Smooth muscle cell (in vitro differentiated cells): ENCODE data around the gene ZFP1. TPM values are rescaled to one million over a fixed set of nuclear protein-coding genes. Genes with fewer than 3 reads are reported as not detected.

ENCODE experiments used
- DNase-seq: peaks from one replicate; lab custom pipeline; 2025; ENCODE audit not compliant: unreplicated experiment; lab: John Stamatoyannopoulos, UW
- H2AFZ ChIP-seq: fragments of 200-600 bp; sonication (generic); 2 replicates; pipeline ENCODE4 v1.6.0; 2016; ENCODE audit warnings: antibody characterized with exemption, low read depth, mild to moderate bottlenecking
- H3F3A ChIP-seq: fragments of 200-600 bp; sonication (generic); 2 replicates; pipeline ENCODE4 v1.6.0; 2017; ENCODE audit warnings: antibody characterized with exemption, low read depth
- H3K27ac ChIP-seq: fragments of 200-600 bp; sonication (generic); 2 replicates; pipeline ENCODE4 v1.5.1; 2016; ENCODE audit warnings: low read depth, mild to moderate bottlenecking
- H3K27me3 ChIP-seq: fragments of 200-600 bp; sonication (generic); 2 replicates; pipeline ENCODE4 v1.6.1; 2016; ENCODE audit warnings: low read depth, mild to moderate bottlenecking
- H3K36me3 ChIP-seq: fragments of 200-600 bp; sonication (generic); 2 replicates; pipeline ENCODE4 v1.5.1; 2016; ENCODE audit warnings: low read depth
- H3K4me1 ChIP-seq: fragments of 200-600 bp; sonication (generic); 2 replicates; pipeline ENCODE4 v1.5.1; 2016; ENCODE audit warnings: low read depth
- H3K4me2 ChIP-seq: fragments of 200-600 bp; sonication (generic); 2 replicates; pipeline ENCODE4 v1.6.0; 2016; ENCODE audit warnings: mild to moderate bottlenecking
- H3K4me3 ChIP-seq: fragments of 200-600 bp; sonication (generic); 2 replicates; pipeline ENCODE4 v1.5.1; 2016; ENCODE audit warnings: mild to moderate bottlenecking
- H3K79me2 ChIP-seq: fragments of 200-600 bp; sonication (generic); 2 replicates; pipeline ENCODE4 v1.6.0; 2016; ENCODE audit warnings: low read depth, mild to moderate bottlenecking
- H3K9ac ChIP-seq: fragments of 200-600 bp; sonication (generic); 2 replicates; pipeline ENCODE4 v1.6.0; 2016; ENCODE audit warnings: low read depth
- H3K9me3 ChIP-seq: fragments of 200-600 bp; sonication (generic); replicated peaks from 2 replicates; pipeline ENCODE4 v1.5.1; 2016; ENCODE audit warnings: low read depth
- H4K20me1 ChIP-seq: fragments of 200-600 bp; sonication (generic); 2 replicates; pipeline ENCODE4 v1.6.0; 2016; ENCODE audit warnings: low read depth
- WGBS: methylation state at CpG from one replicate; pipeline ENCODE4 v1.1.7; 2016; ENCODE audit warnings: low lambda C conversion rate; 5-methylcytosine and 5-hydroxymethylcytosine counted together
- polyA plus RNA-seq: library from polyadenylated mRNA; unstranded; fragments of >200 nt; fragmentation: Nextera tagmentation; extraction: Ambion mirVana; gene quantifications from 2 replicates; pipeline ENCODE4 v1.2.1, GENCODE V29; 2016
- total RNA-seq: library from RNA; depleted of rRNA; stranded (reverse); fragments of >200 nt; gene quantifications from 2 replicates; pipeline ENCODE4 v1.2.3, GENCODE V29; 2014
- TF ChIP-seq, protein P1 (sequence below): fragments of 200-600 bp; sonication (generic); IDR thresholded peaks from 2 replicates; pipeline ENCODE4 v1.5.1; 2017; ENCODE audit warnings: borderline replicate concordance, mild to moderate bottlenecking, antibody characterized with exemption; ENCODE audit not compliant: insufficient read depth, poor library complexity, severe bottlenecking

The ZFP1 gene
- total and polyA plus RNA-seq, 2 experiments from 2014 or later: 12.6 to 15.0 TPM

DNA sequence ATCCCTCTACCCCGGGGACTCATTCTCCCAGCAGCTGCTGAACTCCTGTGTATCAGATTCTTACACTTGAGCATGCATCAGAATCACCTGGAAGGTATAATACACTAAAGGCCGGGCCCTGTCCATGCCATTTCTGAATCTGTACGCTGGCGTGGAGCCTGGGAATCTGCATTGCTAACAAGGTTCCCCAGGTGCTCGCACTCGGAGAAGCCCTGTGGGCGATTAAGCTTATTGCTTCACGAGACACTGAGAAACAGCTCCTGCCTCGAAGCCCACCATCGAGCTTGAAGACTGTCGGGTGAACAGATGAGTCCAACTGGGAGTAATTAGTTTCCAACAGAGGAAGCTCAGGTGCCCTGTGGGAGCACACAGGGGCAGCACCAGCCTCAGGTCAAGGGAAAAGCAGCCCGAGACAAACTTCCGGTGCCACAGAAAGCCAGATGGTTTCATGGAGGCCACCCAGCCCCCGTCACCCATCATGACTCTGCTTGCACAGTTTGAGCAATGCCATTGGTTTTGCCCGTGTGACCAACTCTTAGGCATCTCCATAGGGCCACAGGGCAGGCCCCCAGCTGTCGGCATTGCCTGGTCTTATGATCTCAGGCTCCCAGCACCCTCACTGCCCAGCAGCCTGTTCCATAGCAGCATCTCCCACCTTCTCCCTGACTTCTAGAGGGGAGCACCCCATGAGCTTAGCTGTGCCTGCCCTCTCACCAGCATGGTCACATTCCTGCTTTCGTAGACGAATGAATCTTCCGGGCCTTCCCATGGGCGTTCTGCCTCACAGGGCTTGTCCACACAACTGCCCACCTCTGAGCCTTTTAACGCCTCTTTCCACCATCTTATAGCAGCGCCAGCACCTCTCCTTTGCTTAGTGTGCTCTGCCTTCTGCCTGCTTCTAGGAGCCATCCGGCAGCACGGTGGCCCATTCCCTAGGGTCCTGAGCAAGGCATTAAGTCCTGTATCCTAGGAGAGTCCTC, 47.8 kb downstream of the ZFP1 start:
- H3K4me1 ChIP-seq: no peaks in the 10 kb centered on the region
- no peaks in the 10 kb centered on the region for H4K20me1 ChIP-seq
- H3K36me3 ChIP-seq: no peaks in the 10 kb centered on the region
- H3K9me3 ChIP-seq: no peaks in the 10 kb centered on the region
- no peaks in the 10 kb centered on the region for H3K27me3 ChIP-seq
- TF ChIP-seq, protein P1, sequence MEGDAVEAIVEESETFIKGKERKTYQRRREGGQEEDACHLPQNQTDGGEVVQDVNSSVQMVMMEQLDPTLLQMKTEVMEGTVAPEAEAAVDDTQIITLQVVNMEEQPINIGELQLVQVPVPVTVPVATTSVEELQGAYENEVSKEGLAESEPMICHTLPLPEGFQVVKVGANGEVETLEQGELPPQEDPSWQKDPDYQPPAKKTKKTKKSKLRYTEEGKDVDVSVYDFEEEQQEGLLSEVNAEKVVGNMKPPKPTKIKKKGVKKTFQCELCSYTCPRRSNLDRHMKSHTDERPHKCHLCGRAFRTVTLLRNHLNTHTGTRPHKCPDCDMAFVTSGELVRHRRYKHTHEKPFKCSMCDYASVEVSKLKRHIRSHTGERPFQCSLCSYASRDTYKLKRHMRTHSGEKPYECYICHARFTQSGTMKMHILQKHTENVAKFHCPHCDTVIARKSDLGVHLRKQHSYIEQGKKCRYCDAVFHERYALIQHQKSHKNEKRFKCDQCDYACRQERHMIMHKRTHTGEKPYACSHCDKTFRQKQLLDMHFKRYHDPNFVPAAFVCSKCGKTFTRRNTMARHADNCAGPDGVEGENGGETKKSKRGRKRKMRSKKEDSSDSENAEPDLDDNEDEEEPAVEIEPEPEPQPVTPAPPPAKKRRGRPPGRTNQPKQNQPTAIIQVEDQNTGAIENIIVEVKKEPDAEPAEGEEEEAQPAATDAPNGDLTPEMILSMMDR: no peak
- DNase-seq: no peak
- 90% methylated on average over 24 of the region's 24 CpGs for WGBS
- H3K79me2 ChIP-seq: no peaks in the 10 kb centered on the region
- H3K4me3 ChIP-seq: no peak overlapping the region
- no peak overlapping the region for H3K9ac ChIP-seq
- no peak overlapping the region for H2AFZ ChIP-seq
- H3F3A ChIP-seq: no peaks in the 10 kb centered on the region
- no peak overlapping the region for H3K27ac ChIP-seq
- no peak overlapping the region for H3K4me2 ChIP-seq

DNA sequence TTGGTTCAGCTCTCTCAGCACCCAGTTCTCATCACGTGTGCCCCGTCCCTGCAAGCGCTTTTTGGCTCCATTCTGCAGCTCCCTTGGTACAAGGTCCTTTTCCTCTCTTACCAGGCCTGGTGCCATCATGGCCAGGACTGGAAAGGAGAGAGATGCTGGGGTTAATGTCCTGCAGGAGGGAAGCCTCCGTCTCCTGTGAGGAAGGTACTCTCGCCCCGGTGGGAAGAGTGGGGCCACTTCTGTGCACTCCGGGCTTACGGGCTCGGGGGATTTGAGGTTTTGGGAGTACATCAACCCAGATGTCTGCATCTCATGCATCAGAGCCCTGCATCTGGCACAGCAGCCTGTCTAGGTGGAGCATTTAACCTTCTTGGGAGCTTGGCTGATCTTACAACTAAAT, 48.5 kb downstream of the ZFP1 start:
- H3K9me3 ChIP-seq: no peaks in the 10 kb centered on the region
- 97% methylated on average over 8 of the region's 9 CpGs for WGBS

DNA sequence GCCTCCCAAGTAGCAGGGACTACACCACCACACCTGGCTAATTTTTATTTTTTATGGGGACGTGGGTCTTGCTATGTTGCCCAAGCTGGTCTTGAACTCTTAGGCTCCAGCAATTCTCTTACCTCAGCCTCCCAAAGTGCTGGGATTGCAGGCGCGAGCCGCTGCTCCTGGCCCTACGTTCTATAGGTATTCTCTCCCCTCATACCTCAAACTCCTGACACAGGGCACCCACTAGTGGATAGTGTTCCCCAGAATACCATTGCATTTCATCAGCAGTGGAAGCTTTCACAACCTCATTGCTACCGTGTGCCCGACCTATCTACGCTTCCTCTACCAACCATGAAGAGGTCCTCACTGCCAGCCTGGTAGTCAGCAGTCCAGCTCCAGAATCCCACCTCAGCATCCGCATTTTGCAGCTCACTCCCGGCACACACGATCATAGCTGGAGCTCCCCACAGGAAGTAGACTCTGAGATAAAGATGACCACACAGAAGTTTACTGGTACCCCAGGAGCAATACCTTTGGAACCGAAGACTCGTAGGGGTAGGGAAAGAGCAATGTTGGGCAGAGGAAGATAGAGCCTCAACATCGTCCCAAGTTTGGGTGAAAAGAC, 49.3 kb downstream of the ZFP1 start:
- Histone ChIP-seq H3K4me1 (no peaks in the 10 kb centered on the region), H3K79me2 (no peaks in the 10 kb centered on the region), H4K20me1 (no peaks in the 10 kb centered on the region), H3F3A (no peaks in the 10 kb centered on the region), H3K36me3 (no peaks in the 10 kb centered on the region), H3K9me3 (no peaks in the 10 kb centered on the region), H3K27me3 (no peaks in the 10 kb centered on the region), H3K4me3 (peak overlapping the region; percentile 31), H3K4me2 (peak overlapping the region; percentile 78), H3K9ac (no peak overlapping the region), H3K27ac (no peak overlapping the region), H2AFZ (peak overlapping the region; percentile 21)
- TF ChIP-seq, protein P1: no peak
- no peak for DNase-seq
- 74% methylated on average over 14 of the region's 14 CpGs for WGBS

More for the DNA sequence above, 48.5 kb downstream of the ZFP1 start:
- H3K9ac ChIP-seq: no peak overlapping the region
- H3K27ac ChIP-seq: no peak overlapping the region
- no peaks in the 10 kb centered on the region for H3K36me3 ChIP-seq
- DNase-seq: no peak
- no peak overlapping the region for H3K4me3 ChIP-seq
- no peak overlapping the region for H3K4me2 ChIP-seq
- H3F3A ChIP-seq: no peaks in the 10 kb centered on the region
- no peaks in the 10 kb centered on the region for H3K27me3 ChIP-seq
- TF ChIP-seq, protein P1: no peak
- H2AFZ ChIP-seq: no peak overlapping the region
- no peaks in the 10 kb centered on the region for H3K79me2 ChIP-seq
- H3K4me1 ChIP-seq: no peaks in the 10 kb centered on the region
- H4K20me1 ChIP-seq: no peaks in the 10 kb centered on the region
